NCI-H446 (cell line): ENCODE data around the gene LIPT1.
"Not testable (repeated sequence)": the region's sequence is repeated elsewhere in the genome, so short reads cannot be mapped to it uniquely, and the experiment has no call there.

Source experiments
- DNase-seq, 2 experiments: peaks; one replicate each; lab custom pipeline; 2025; lab: John Stamatoyannopoulos, UW

LIPT1 gene

DNA sequence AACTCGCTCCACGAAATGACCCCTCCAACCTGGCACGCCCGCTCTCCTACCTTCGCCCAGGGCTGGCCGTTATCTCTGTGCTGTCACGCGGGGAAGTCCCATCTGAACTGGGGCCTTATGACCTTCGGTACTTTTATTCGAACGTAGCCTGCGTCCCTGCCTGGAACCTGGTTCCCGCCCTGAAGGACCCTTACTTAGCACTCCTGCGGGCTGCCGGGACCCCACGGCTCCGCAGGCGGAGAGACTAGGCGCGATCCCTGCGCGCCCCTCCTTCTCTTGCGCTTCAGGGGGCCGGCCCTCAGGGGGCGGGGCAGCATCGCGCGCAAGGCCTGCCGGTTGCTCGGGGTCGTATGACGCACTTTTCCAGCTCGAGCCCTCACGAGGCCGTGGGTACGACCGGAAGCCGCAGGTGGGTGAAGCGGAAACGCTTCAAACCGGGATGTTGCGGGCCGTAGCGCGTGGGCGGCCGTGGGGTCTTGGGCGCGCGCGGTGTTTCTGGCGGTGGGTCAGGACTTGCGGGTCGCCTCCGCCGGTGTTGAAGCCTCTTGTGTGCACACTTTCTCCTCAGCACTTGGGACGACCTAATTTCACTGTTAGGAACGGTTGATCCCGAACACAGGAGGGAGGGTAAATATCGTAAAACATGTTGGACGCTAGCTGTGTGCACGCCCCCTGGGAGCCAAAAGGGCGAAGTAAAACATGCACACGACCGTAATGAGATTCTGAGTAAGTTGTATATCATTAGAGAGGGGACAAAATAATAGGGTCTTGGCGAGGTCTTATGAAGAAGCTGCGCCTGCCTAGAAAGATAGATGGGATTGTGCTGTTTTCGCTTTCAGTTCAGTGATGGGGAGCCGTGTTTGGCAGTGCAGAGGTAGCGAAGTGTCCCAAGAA, at the start of gene LIPT1, which contains the start of gene TSGA10:
TSS of gene LIPT1 (plus strand) at position 325 of the 894 bp plus-strand sequence. CDS start 6,991 bp downstream, outside the sequence.
TSS of gene TSGA10 (minus strand) at position 300 of the 894 bp plus-strand sequence. CDS start 45,503 bp downstream, outside the sequence.
- DNase-seq: peak; percentile 59 to 91

DNA sequence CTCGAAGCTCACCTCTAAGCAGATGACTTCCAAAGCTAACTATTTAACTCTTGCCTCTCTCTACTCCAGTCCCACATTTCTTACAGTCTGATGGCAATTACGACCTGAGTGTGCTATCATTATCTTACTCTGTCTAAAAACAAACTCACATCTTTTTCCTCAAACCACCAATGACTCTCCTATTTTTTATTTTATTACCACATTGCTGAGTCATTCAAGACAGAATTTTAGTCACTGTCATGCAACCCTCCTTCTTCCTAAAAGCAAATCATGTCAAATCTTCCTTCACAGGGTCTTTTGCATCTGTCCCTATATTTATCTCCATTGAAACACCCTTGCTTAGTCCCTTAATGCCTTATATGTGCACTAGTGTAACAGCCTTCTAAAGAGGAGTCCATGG, 47.9 kb upstream of the LIPT1 start:
- no peak for DNase-seq

DNA sequence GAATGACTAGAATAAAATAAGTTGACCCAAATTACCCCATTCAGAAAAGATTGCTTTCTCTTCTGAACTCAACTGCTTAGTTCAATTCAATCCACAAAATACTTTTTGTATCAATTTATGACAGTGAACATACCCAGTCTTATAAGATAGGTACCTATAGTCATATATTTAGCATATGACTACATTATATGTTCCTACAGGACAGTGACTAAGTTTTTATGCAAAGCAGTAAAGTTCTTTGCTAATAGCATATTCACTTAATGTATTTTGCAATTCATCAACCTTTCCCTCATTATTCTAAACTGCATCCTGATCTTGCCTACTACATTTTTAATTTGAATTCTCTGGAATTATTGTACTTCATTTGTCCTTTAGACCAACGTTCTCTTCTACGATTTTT, 43.5 kb upstream of the LIPT1 start:
- DNase-seq: no peak

DNA sequence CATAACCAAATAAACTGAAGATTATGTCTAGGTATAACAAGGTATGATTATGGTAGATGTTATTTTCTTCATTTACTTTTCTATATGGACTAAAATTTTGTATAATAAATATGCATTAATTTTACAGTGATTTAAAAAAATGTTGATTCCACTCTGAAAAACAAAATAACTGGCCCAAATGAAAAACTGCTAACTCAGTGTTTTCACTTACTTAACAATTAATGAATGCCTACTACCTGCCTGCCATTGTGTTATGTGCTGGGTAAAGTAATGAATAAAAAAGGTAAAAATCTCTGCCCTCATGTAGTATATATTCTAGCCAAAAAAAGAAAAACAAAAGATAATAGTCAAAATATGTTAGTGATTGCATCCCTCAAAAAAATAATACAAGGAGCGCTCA, 42.8 kb upstream of the LIPT1 start:
- DNase-seq: no peak

DNA sequence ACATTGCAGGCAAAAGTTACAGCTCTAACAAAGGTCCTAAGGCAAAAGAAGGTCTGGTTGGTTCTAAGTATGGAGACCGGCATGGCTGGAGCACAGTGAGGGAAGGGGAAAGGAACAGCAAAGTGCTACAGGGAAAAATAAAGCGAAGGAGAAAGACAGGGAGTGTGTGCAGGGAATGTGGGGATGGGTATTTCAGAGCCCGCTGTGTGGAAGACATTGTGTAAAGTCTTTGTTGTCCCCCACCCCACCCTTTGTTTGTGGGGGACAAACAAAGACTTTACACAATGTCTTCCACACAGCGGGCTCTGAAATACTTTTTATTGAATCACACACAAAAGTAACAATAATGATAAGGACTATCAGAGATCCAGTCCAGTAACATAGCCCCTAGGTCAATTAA, 42.1 kb upstream of the LIPT1 start:
- no peak for DNase-seq

DNA sequence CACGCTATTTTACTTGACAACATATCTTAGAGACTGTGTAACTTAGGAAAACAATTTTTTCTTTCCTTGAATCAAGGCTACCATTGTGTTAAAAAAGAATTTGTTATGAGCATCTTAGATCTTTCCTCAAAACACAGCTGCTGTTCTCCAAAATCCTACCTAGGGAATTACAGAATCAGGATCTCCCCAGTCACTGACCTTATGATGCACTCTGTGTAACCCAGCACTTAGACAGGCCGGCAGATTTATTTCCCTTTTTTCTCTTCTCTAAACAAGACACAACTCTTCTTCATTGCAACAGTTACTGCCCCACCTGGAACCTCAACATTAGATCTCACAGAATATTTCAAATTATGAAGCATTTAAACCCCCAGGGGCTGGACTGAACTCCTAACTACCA, 26.8 kb upstream of the LIPT1 start:
- no peak for DNase-seq

DNA sequence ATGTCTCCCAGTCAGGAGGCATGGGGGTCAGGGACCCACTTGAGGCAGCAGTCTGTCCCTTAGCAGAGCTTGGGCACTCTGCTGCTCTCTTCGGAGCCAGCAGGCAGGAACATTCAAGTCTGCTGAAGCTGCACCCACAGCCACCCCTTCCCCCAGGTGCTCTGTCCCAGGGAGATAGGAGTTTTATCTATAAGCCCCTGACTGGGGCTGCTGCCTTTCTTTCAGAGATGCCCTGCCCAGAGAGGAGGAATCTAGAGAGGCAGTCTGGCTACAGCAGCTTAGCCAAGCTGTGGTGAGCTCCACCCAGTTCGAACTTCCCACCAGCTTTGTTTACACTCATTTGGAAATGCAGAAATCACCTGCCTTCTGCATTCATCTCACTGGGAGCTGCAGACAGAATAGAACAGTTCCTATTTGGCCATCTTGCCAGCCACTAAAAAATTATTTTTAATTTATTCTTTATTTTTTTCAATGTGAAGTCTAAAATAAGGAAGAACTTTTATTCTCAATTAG, 19.7 kb upstream of the LIPT1 start:
- not testable (repeated sequence) for DNase-seq

DNA sequence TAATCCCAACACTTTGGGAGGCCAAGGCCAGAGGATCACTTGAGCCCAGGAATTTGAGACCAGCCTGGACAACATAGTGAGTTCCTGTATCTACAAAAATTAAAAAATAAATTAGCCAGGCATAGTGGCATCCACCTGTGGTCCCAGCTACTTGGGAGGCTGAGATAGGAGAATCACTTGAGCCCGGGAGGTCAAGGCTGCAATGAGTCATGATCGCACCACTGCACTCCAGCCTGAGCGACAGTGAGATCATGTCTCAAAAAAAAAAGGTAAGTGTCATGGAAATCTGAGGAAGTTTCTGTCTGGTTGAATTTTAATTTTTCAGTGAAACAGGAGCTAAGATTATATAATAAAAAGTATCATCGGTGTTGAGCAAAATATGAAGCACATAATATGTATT, 15.8 kb upstream of the LIPT1 start:
- DNase-seq: no peak

DNA sequence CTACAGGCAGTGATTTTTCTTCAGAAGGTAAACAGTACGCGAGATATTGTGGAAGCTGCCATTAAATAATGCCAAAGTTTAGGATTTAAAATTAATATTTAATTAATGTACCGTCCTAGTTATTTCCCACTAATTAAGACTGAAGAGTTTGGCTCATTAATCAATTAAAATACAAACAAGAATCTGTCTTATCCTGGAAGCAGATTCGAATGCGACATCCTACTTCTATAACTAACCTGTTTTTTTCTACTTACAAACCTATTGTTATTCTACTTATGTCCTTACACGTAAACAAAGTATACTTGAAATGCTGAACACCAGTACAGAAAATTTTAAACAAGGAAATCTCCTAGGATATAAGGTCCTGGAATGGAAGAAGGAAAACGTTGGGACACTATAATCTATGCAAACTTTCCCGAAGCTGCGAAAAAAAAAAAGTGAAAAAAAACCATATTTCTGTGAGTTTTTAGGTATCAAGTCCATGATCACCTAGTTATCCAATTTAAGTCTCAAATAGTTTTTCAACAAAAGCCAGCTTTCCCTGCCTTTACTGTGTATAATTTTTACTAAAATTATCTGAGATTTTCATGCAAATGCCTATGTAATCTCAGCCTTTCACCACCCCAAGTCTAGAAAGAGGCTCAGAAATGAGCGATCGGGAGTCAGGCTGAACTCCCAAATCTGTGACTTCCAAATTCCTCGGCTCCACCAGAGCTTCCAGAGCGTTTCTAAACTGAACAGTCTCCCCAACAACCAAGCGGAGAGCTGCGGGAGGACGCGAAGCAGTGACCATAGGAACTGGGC, 14.5 kb upstream of the LIPT1 start:
- no peak for DNase-seq

DNA sequence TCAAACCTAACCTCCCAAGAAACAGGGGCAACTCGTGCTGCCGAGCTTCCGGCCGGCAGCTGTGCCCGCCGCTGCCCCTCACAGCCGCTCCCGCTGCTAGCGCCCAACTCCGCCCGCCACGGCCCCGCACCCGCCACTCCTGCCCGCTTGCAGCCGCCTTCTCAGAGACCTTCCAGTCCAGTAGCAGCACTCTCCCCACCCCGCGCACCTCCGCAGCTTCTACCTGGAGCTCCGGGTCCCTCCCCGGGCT, 14.0 kb upstream of the LIPT1 start:
- DNase-seq: no peak

DNA sequence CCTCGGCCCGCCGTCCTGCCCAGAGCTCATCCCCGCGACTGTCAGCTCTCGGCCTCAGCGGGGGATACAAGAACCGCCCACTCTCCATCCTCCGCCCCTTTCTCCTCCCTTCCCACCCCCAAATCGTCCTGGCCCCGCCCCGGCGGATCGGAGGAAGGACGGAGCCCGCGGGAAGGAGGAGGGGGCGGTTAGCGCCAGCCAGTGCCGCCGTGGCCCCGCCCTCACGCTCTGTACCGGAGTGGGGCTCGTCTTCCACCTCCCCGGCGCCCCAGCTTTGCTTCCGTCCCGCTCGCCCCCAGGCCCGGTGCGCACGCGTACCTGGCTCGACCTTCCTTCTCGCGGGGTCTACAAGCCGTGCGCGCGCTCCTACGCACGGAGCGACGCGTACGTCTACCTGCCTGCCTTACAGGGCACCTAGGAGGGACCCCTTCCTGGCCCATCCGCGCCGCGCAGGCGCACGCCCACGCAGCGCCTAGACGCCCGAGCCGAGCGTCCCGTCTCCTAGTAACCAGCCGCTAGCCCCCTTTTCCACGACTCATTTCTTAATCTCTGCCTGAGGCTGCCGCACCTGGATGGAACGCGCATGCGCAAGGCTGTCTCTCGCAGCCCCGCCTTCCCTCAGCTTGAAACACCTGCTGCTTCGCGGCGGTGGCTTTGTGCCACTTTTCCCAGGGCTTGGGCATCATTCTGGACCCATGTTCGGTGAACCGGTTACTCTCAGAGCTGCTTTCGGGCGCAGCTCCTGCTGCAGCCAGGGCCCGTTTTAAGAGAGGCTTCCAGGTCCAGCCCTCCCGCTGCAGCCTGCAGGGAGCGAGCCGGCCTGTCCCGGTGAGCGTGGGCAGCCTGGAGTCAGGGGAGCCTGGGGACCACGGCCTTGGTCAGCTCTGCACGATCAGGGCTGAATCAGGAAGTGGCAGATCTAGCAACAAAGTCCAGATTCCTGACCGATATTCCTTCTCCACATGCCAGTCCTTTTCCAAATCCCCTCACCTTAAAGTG, 13.4 kb upstream of the LIPT1 start, which contains the start of gene C2orf15:
TSS of gene C2orf15 (plus strand) at position 598 of the 999 bp plus-strand sequence. CDS start 8,852 bp downstream, outside the sequence.
- peak; percentile 72 to 88 for DNase-seq

DNA sequence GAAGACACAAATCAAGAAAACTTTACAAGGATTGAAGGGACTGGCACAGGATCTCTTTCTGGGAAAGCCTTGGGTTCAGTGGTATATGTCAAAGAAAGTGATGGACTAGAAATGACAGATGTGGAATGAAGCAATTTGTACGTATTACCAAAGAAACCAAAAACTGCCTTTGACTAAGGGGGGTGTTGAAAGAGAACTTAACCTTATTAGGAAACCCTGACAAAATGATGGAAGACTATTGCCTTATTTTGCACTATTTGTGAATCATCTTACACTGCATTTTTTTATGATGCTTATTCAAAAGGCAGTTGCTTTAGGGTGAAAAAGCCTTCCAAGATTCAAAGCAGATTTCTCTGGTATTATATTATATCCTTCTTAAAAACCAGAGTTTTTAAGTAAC, 4.1 kb upstream of the LIPT1 start:
- no peak for DNase-seq

DNA sequence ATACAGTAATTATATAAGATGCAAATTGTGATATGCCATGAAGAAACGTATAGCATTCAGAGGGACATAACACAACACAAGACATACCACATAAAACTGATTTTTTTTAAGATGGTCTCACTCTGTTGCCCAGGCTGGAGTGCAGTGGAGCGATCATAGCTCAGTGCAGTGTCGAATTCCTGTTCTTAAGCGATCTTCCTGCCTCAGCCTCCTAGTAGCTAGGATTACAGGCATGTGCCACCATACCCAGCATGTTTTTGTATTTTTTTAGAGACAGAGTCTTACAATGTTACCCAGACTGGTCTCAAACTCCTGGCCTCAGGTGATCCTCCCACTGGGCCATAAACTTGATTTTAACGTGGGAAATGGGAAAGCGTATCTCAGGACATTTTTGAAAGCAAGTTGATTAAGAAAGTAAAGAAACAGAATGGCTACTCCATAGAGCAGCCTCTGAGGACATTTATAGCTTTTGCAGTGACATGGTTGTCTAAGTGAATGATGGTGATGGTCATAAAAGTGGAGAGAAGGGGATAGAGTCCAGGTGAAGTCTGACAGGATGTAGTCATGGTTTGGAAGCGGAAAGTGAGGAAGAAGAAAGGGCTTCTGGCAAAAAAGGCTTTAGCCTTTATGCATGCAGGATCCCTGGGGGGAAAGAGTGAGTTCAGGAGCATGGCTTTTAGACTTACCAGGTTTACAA, 2.4 kb upstream of the LIPT1 start:
- no peak for DNase-seq

DNA sequence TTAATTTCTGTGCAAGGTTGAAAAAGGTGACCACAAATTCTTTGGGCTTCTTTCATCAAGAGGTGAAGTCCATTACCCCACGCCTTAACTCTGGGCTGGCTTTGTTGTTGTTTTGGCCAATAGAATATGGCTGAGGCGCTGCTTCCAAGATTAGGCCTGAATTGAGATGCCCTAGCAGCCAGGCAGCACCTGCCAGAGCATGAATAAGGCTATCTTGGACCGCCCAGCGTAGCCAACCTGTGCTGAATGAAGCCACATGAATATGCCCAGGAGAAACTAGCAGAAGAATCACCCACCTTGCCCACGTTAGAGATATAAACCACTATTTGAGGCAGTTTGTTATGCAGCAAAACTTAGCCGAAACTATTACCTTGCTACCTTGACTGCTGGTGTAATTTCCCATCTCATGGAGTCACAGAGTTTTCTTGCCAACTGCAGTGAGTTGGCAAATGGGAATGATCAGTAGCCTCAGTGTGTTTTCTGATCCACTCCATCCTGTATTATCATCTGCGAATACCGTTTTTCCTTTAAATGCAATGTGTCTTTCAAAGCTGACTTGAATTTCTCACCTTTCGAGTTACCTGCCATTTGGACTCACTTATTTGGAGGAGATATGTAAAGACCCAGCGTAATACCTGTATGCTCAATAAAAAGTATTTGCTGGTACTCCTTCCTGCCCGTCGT, 704 bp upstream of the LIPT1 start:
- no peak for DNase-seq

DNA sequence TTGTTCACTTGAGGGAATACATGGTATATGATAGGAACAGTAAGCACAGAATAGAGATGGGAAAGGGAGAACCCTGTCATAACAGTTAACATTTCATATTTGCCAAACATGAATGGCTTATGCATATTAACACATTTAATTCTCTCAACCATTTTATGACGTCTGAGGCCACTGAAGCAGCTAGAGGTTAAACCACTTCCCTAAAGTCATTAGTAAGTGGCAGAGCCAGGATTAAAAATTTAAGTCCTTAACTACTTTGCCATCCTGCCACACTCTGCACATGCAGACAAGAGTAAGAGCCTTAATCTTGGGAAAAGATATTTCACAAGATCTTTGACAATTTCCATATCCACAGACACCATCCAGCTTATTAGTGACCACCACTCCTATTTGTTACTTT, 2.1 kb downstream of the LIPT1 start:
- DNase-seq: no peak

DNA sequence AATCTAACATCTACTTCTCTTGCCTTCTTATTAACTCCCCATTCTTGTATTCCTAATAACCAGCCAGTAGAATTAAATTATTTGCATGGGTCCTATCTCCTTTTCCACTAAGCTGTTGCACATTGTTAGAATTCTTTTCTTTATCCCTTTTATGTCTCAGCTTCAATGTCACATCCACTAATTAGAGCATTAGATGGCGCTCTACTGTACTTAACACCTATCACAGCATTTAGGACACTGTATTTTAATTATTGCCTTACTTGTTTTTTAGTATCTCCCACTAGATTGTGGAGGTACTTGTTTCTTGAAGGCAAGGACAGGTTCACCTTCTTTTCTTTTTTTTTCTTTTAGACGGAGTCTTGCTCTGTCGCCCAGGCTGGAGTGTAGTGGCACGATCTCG, 3.8 kb downstream of the LIPT1 start:
- no peak for DNase-seq

DNA sequence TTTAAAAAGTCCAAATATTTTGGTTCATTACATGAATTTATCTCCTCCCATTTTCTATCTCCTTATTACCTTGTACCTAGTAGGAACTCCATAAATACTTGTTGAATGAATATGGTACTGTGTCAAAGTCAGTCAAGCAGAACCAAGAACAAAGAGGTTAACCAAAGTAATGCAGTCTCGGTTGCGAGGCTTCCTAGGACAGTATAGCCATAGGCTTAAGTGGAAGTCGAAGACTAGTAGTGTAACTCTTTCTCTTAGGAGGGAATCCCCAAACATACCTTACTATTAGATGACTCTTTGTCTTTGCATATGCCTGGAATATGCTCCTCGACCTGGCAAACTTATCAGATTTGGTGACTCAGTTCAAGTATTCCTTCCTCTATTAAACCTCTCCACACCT, 4.8 kb downstream of the LIPT1 start:
- no peak for DNase-seq

DNA sequence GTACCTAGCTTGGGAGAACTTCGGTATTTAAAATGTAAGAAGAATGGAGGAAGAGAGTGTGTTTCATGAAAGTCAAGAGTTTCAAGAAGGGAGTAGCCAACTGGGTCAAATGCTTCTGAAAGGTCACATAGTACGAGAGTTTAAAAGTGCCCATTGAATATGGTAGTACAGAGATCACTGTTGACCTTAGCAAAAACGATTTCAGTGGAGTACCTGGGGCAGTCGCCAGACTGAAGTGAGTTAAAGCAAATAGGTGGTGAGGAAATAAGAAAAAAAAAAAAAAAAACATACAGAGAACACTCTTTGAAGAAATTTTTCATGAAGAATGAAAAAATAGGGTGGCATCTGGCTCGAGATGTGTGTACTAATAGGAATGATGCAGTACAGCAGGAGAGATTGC, 11.5 kb downstream of the LIPT1 start:
- DNase-seq: no peak

DNA sequence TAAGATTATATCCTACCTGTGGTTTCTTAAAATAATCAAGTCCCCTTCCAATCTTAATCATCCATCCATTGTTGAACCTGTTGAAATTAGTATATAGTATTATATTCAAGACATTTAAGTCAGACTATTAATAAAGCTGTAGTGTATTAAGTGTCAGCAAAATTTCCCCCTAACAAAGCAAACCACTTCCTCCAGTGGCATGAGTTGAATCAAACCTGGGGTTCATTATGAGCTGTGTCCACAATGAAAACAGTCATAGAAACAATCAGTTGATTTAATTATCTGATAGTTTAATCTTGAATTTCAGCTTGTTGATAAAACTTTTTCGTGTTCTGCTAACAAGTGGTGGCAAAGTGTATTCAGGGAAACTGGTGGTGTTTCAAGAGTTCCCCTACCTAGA, 14.8 kb downstream of the LIPT1 start:
- no peak for DNase-seq

DNA sequence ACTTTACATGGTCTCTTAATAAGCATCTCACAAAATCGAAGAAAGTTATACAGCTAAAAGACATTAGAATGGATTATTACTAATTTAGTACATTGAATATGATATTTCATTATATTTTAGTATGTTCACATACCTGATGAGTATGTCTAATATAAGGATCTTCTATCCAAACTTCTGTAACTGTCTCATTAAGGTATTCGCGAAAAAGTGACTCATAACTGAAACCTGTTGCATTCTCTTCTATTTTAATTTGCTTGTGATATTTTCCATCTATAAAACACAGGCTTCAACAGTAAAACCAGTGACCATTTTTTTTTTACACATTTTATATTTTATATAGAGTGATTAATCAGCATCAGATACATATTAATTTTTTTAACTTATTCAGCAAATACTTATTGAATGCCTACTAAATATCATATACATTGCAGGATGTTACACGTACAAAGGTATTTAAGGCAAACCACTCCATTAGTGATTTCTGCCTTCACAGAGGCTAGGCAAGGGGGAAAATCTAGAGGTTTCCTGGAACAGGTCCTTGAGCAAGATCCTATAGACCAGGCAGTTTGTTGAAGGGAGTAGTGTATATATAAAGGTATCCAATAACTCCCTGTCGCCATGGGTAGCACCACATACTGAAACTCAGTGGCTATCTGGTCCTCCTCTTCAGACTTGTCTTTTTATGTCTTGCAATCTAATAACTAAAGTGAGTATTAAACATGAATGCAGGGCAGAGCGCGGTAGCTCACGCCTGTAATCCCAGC, 16.8 kb downstream of the LIPT1 start:
- no peak for DNase-seq
